CD1c-positive myeloid dendritic cell (primary cell): Measurements from ENCODE around the gene ENTPD5.

Experiments
- DNase-seq: peaks from one replicate; pipeline ENCODE4 v3.0.0-alpha.2; 2016; ENCODE audit errors: extremely low spot score

Gene ENTPD5

GRCh38 chr14:74018586-74019407, at the start of gene ENTPD5, which contains the start of gene BBOF1:
ENTPD5 (minus strand) TSS chr14:74019288; CDS start chr14:73988102, 31,186 bp downstream.
BBOF1 (plus strand) TSS chr14:74019349; CDS start chr14:74019479, 130 bp downstream.
- peak; percentile 97 for DNase-seq

GRCh38 chr14:74065746-74066575, 46.9 kb upstream of the ENTPD5 start:
- DNase-seq: no peak

- no peak for DNase-seq
These were observed 45.8 kb upstream of the ENTPD5 start for GRCh38 chr14:74064883-74065282.

- DNase-seq: peak; percentile 12
These were observed 45.3 kb upstream of the ENTPD5 start for GRCh38 chr14:74064426-74064825.

- DNase-seq: no peak
These were observed 43.7 kb upstream of the ENTPD5 start for GRCh38 chr14:74062809-74063150.

GRCh38 chr14:74049876-74050495, 30.9 kb upstream of the ENTPD5 start:
- no peak for DNase-seq

- no peak for DNase-seq
These were observed 29.2 kb upstream of the ENTPD5 start for GRCh38 chr14:74048281-74048680.

GRCh38 chr14:74045522-74045921, 26.4 kb upstream of the ENTPD5 start:
- no peak for DNase-seq

GRCh38 chr14:74042296-74042695, 23.2 kb upstream of the ENTPD5 start:
- DNase-seq: no peak

- DNase-seq: peak; percentile 73
These were observed 19.2 kb upstream of the ENTPD5 start for GRCh38 chr14:74038020-74038859.

GRCh38 chr14:74035556-74035955, 16.5 kb upstream of the ENTPD5 start:
- no peak for DNase-seq

- no peak for DNase-seq
These were observed 15.5 kb upstream of the ENTPD5 start for GRCh38 chr14:74034572-74034971.

GRCh38 chr14:74029136-74029535, 10.0 kb upstream of the ENTPD5 start:
- DNase-seq: no peak

- DNase-seq: no peak
These were observed 3.3 kb upstream of the ENTPD5 start for GRCh38 chr14:74022346-74022745.

GRCh38 chr14:74019408-74020137, 485 bp upstream of the ENTPD5 start:
- no peak for DNase-seq

- peak; percentile 41 for DNase-seq
These were observed 908 bp downstream of the ENTPD5 start for GRCh38 chr14:74018174-74018585.

GRCh38 chr14:74015963-74016362, 3.1 kb downstream of the ENTPD5 start:
- no peak for DNase-seq

- no peak for DNase-seq
These were observed 3.9 kb downstream of the ENTPD5 start for GRCh38 chr14:74015176-74015575.

GRCh38 chr14:74014299-74014698, 4.8 kb downstream of the ENTPD5 start:
- DNase-seq: no peak

GRCh38 chr14:74008843-74009499, 10.1 kb downstream of the ENTPD5 start:
- DNase-seq: no peak
